ENCODE measurements around the gene PAX2. TPM values are rescaled to one million over a fixed set of nuclear protein-coding genes. Genes with fewer than 3 reads are reported as not detected.
"Not testable (repeated sequence)": the region's sequence is repeated elsewhere in the genome, so short reads cannot be mapped to it uniquely, and the experiment has no call there.

Gene PAX2
- not detected for total RNA-seq

GRCh38 chr10:100744987-100745881 is at the start of gene PAX2:
PAX2 (plus strand) TSS chr10:100745582; CDS start chr10:100746261, 679 bp downstream.
- peak within 1 kb of the TSS; percentile 11 to 45 (median 23) for H3K4me3 ChIP-seq
- no peak within 1 kb of the TSS for H3K27ac ChIP-seq

GRCh38 chr10:100696477-100696901 is 48.9 kb upstream of the PAX2 start:
- whole genome bisulfite sequencing, 2 donors: 56 to 61% methylated on average over 2 of the region's 2 CpGs
- H3K36me3 ChIP-seq: no peaks in the 10 kb centered on the region
- H3K4me1 ChIP-seq: no peaks in the 10 kb centered on the region
- DNase-seq (ENCODE audit: low spot score in 2 of 2): no peak
- no peak overlapping the region for H3K27ac ChIP-seq
- H3K9me3 ChIP-seq: no peaks in the 10 kb centered on the region
- TF ChIP-seq CTCF (IDR thresholded peaks at IDR 0.05) (no peak), EP300 (IDR thresholded peaks at IDR 0.05) (no peak)
- peaks cover 0 to 35% of the 10 kb centered on the region in 2 donors for H3K27me3 ChIP-seq
- H3K4me3 ChIP-seq: no peak overlapping the region

More at GRCh38 chr10:100744987-100745881, at the start of gene PAX2:
- Histone ChIP-seq H3K36me3 (no peaks in the 10 kb centered on the region), H3K27me3 (peaks cover 4 to 100% of the 10 kb centered on the region in 2 donors), H3K9me3 (no peaks in the 10 kb centered on the region), H3K4me1 (peaks cover 0 to 90% (median 45%) of the 10 kb centered on the region in 4 donors)
- no peak for DNase-seq (ENCODE audit: low spot score in 2 of 2)
- TF ChIP-seq EP300 (IDR thresholded peaks at IDR 0.05): no peak
- TF ChIP-seq CTCF (IDR thresholded peaks at IDR 0.05): no peak
- TF ChIP-seq POLR2A (IDR thresholded peaks at IDR 0.05): no peak
- WGBS, 2 donors: 1% methylated on average over 42 to 46 of the region's 75 CpGs

- Histone ChIP-seq H3K27ac (no peak overlapping the region), H3K4me1 (no peaks in the 10 kb centered on the region), H3K36me3 (no peaks in the 10 kb centered on the region), H3K27me3 (peaks cover 0 to 30% of the 10 kb centered on the region in 2 donors), H3K9me3 (no peaks in the 10 kb centered on the region), H3K4me3 (no peak overlapping the region)
- DNase-seq (ENCODE audit: low spot score in 2 of 2): no peak
- 58 to 62% methylated on average over 1 of the region's 1 CpG for WGBS, 2 donors
- no peak for TF ChIP-seq CTCF (IDR thresholded peaks at IDR 0.05)
- no peak for TF ChIP-seq POLR2A (IDR thresholded peaks at IDR 0.05)
- TF ChIP-seq EP300 (IDR thresholded peaks at IDR 0.05): no peak
Measured at GRCh38 chr10:100697070-100697469, 48.3 kb upstream of the PAX2 start.

GRCh38 chr10:100697631-100698030 is 47.8 kb upstream of the PAX2 start:
- TF ChIP-seq CTCF (IDR thresholded peaks at IDR 0.05) (no peak), EP300 (IDR thresholded peaks at IDR 0.05) (no peak), POLR2A (IDR thresholded peaks at IDR 0.05) (no peak)
- DNase-seq (ENCODE audit: low spot score in 2 of 2): no peak
- Histone ChIP-seq H3K27ac (no peak overlapping the region), H3K27me3 (peaks cover 0 to 29% of the 10 kb centered on the region in 2 donors), H3K9me3 (no peaks in the 10 kb centered on the region), H3K4me1 (no peaks in the 10 kb centered on the region), H3K36me3 (no peaks in the 10 kb centered on the region), H3K4me3 (no peak overlapping the region)
- WGBS, 2 donors: 45 to 57% methylated on average over 4 of the region's 4 CpGs

GRCh38 chr10:100701704-100702103 is 43.7 kb upstream of the PAX2 start:
- WGBS, 2 donors: 90 to 92% methylated on average over 2 of the region's 2 CpGs
- H3K9me3 ChIP-seq; H3K4me3 ChIP-seq; DNase-seq (ENCODE audit: low spot score in 2 of 2); H3K4me1 ChIP-seq; H3K36me3 ChIP-seq; H3K27ac ChIP-seq: not testable (repeated sequence)
- peaks cover 0 to 51% of the 10 kb centered on the region in 2 donors for H3K27me3 ChIP-seq
